Measurements from ENCODE around the gene HIRA.
A peak's percentile ranks its signal among the peaks of the same experiment; 100 is the strongest.

Gene HIRA

GRCh38 chr22:19477321-19478044, 46.0 kb upstream of the HIRA start:
- peak overlapping the region; percentile 90 to 93 for H3K4me3 ChIP-seq (replicated peaks in 1 of 2; ENCODE audit: low read depth in 2 of 2, low read length in 2 of 2)
- peak; percentile 41 to 50 for DNase-seq (ENCODE audit: low read depth in 2 of 2)
- TF ChIP-seq CTCF (IDR thresholded peaks at IDR 0.05; ENCODE audit: low read depth, low read length): peak; percentile 21

- DNase-seq (ENCODE audit: low read depth in 2 of 2): no peak
- no peak for TF ChIP-seq CTCF (IDR thresholded peaks at IDR 0.05; ENCODE audit: low read depth, low read length)
- no peak overlapping the region for H3K4me3 ChIP-seq (replicated peaks in 1 of 2; ENCODE audit: low read depth in 2 of 2, low read length in 2 of 2)
Measured at GRCh38 chr22:19476023-19476422, 44.5 kb upstream of the HIRA start.

GRCh38 chr22:19473578-19473977, 42.0 kb upstream of the HIRA start:
- peak in 1 of 2 donors; percentile 28 for DNase-seq (ENCODE audit: low read depth in 2 of 2)
- no peak overlapping the region for H3K4me3 ChIP-seq (replicated peaks in 1 of 2; ENCODE audit: low read depth in 2 of 2, low read length in 2 of 2)
- peak; percentile 12 for TF ChIP-seq CTCF (IDR thresholded peaks at IDR 0.05; ENCODE audit: low read depth, low read length)

- TF ChIP-seq CTCF (IDR thresholded peaks at IDR 0.05; ENCODE audit: low read depth, low read length): no peak
- H3K4me3 ChIP-seq (replicated peaks in 1 of 2; ENCODE audit: low read depth in 2 of 2, low read length in 2 of 2): no peak overlapping the region
- no peak for DNase-seq (ENCODE audit: low read depth in 2 of 2)
Measured at GRCh38 chr22:19472233-19472632, 40.7 kb upstream of the HIRA start.

- DNase-seq (ENCODE audit: low read depth in 2 of 2): no peak
- TF ChIP-seq CTCF (IDR thresholded peaks at IDR 0.05; ENCODE audit: low read depth, low read length): no peak
- no peak overlapping the region for H3K4me3 ChIP-seq (replicated peaks in 1 of 2; ENCODE audit: low read depth in 2 of 2, low read length in 2 of 2)
Measured at GRCh38 chr22:19471572-19471971, 40.0 kb upstream of the HIRA start.

GRCh38 chr22:19470010-19470409, 38.5 kb upstream of the HIRA start:
- TF ChIP-seq CTCF (IDR thresholded peaks at IDR 0.05; ENCODE audit: low read depth, low read length): no peak
- DNase-seq (ENCODE audit: low read depth in 2 of 2): no peak
- no peak overlapping the region for H3K4me3 ChIP-seq (replicated peaks in 1 of 2; ENCODE audit: low read depth in 2 of 2, low read length in 2 of 2)

- DNase-seq (ENCODE audit: low read depth in 2 of 2): no peak
- TF ChIP-seq CTCF (IDR thresholded peaks at IDR 0.05; ENCODE audit: low read depth, low read length): no peak
- no peak overlapping the region for H3K4me3 ChIP-seq (replicated peaks in 1 of 2; ENCODE audit: low read depth in 2 of 2, low read length in 2 of 2)
Measured at GRCh38 chr22:19469421-19469820, 37.9 kb upstream of the HIRA start.
